NCI-H1048 (cell line): Measurements from ENCODE around the gene SPSB3.
"Not testable (repeated sequence)": the region's sequence is repeated elsewhere in the genome, so short reads cannot be mapped to it uniquely, and the experiment has no call there.

ENCODE experiments used
- DNase-seq: peaks from one replicate; lab custom pipeline; 2025; lab: John Stamatoyannopoulos, UW

Gene SPSB3

DNA sequence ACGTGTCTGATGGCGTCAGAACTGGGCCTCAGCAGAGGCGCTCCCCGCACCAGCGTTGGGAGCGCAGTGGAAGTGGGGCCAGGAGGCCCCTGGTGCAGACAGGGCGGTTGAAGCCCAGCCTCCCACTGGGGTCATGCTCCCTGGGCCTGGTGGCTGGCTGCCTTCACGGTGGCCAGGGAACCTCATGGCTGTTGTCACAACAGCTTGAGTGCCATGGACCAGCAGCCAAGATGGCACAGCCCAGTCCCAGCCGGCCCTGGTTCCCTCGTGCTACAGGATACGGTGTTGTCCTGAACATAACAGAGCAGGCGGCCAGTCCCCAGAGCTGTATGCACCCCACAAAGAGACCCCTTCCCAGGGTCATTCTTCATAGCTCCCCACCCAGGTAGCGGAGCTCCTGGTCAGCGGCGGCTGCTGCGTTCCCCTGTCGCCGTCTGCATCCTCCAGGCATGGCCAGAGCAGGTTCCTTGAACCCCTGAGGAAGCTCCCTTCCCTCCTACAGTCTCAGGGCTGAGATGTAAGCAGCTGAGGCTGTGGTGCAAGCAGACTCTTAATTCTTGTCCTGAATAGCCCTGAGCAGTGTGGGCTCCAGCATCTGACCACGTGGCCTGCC lies 40.7 kb downstream of the SPSB3 start:
- no peak for DNase-seq

DNA sequence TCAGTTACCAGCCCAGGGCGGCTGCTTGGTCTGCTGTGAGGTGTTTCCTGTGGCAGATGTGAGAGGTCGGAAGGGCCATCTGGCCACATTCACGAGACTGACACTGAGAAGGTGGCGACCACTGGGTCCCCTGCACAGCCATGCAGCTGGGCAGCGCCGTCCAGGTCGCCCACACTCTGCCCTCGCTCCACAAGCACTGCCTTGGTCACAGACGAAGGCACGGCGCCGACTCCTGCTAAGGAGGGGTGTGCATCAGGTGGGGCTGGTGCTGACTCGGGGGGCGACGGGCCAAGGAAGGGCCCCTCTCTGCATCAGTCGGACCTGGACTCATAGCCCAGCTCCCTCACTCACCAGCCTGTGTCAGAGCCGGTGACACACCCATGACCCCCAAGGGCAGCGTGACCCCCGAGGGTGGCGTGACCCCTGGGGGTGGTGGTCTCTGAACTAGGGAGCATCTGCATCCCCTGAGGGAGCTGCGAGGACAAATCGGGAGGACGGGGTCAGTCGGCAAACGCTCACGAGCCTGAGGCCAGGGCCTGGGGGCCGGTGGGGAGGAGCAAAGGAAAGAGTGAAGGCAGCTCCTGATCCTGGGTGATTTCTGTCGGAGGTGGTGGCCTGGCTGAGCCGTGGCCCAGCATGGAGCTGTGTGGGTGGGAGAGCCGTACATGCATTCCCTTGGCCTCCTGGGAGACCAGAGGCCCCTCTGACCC lies 41.4 kb downstream of the SPSB3 start:
- DNase-seq: no peak

DNA sequence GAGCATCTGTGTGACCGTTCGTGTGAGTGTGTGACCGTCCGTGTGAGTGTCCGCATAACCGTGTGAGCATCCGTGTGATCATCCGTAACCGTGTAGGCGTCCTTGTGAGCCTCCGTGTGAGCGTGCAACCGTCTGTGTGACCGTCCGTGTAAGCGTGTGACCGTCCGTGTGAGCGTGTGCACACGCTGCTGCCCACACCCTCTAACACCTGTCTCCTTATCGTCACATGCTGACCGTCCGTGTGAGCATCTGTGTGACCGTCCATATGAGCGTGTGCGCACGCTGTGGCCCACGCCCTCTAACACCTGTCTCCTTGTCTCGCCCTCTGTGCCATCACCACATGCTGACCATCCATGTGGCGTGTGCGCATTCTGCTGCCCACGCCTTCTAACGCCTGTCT lies 42.1 kb downstream of the SPSB3 start:
- DNase-seq: no peak

DNA sequence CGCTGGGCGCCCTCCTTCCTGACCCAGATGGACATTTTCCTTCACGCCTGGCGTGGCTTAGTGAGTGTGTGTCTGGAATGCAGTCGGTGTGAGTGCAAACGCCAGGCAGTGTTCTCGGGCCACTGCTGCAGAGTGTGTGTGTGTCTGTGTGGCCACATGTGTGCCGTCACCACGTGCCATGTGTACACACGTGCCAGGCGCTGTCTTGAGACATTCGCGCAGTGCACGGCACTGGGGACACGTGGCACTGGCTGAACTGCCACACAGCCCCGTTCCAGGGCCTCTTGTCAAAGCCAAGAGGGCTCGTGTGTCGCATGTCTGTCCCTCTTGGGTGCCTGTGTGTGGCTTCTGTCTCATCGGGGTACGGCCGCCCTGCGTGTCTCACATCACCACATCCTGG lies 47.6 kb downstream of the SPSB3 start:
- DNase-seq: no peak

DNA sequence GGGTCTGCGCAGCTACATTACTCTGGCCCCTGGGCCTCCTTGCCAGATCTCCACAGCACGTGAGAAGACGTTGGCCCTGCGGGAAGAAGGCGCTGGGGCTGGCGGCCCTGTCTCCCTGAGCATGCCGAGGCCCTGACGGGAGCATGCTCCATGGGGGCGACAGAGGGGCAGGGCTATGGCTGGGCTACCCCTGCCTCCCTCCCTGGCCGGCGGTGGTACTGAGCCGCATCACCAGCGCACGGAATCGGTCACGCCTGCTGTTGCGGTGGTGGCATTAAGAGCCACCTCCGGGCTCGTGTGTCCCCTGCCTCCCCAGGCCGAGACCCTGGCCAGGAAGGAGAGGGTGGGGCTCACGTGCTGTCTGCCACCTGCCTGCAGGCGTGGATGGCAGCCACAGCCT lies 48.2 kb downstream of the SPSB3 start:
- no peak for DNase-seq

DNA sequence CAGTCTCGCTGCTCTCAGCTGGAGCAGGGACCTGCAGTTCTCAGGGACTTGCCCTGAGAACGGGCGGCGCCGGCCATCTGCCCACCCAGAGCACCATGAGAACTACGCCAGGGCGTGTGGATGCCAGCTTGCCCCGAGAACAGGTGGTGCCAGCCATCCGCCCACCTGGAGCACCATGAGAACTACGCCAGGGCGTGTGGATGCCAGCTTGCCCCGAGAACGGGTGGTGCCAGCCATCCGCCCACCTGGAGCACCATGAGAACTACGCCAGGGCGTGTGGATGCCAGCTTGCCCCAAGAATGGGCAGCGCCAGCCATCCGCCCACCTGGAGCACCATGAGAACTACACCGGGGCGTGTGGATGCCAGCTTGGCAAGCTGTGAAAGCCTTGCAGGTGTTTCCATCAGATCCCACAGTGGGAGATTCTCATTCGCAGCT lies 49.8 kb downstream of the SPSB3 start:
- not testable (repeated sequence) for DNase-seq

DNA sequence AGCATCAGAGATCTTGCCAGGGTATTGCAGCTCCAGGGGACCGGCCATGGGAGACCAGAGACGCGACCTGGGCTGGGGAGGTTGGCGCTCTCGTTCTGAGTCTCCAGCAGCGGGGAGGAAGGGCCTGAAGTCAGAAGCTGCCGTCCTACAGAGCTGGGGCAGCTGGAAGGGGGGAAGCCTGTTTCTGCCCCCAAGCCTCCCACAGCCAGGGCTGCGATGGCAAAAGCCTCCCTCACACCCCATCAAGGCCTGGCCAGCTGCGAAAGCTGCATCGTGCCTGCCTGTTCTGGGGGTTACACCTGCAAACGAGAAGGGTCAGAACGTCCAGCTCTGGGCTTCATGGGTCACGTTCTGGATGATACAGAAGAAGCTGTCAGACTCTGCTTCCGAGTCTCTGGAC lies 50.3 kb downstream of the SPSB3 start:
- no peak for DNase-seq

DNA sequence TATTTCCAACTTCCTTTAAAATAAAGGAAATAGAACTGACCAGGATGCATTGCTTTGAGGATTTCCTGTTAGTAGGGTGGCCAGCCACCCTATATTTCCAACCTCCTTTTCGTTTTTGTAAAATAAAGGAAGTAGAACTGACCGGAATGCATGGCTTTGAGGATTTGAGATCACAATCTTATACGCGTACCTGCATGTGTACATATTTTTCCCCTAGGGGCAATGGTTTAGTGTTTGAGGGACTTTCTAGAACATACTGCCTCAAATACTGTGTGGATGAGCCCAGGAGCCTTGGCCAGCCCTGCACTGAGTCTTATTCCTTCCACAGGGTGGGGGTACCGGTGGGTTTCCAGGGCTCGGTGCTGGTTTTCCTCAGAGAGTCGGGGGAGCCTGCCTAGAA lies 50.8 kb downstream of the SPSB3 start:
- no peak for DNase-seq

DNA sequence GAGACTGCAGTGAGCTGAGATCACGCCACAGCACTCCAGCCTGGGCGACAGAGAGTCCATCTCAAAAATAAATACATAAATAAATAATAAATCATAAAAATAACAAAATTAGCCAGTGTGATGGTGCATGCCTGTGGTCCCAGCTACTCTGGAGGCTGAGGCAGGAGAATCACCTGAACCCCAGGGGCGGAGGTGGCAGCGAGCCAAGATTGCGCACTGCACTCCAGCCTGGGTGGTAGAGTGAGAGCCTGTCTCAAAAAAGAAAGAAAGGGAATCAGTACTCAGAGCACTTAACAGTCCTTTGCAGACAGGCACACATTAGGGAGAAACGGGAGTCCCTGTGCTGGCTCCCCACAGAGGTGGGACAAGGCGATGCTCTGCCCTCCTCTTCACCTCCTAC lies 51.3 kb downstream of the SPSB3 start:
- no peak for DNase-seq

DNA sequence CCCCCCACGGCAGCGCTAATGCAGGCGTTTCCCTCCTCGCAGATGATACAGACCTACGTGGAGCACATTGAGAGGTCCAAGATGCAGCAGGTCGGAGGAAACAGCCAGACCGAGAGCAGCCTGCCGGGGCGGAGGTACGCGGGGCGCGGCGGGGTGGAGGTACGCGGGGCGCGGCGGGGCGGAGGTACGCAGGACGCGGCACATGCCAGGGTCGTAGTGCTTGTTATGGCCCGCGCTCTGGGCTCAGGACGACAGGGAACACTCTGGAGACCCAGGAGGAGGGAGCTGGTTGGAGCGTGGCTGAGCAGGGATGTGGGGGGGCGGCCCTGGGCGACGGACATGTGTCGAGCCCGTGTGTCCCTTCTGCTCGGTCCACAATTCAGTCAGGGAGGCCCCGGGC lies 52.9 kb downstream of the SPSB3 start:
- DNase-seq: no peak

DNA sequence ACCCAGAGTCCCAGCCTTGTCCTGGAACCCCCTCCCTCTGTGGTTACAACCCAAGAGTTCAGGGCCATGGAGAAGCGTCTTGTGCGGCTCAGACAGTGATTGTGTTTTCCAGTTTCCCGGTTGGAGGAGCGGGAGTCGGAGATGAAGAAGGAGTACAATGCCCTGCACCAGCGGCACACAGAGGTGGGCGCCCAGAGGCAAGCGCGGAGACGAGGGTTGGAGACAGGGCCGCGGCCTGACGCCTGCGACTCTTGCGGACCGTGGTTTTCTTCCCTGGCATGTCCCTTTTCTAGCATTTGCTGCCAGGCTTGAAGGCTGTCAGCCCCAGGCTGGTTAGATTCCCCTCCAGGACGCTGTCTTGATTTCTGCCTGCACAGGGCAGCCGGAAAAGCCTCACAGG lies 53.3 kb downstream of the SPSB3 start:
- no peak for DNase-seq

DNA sequence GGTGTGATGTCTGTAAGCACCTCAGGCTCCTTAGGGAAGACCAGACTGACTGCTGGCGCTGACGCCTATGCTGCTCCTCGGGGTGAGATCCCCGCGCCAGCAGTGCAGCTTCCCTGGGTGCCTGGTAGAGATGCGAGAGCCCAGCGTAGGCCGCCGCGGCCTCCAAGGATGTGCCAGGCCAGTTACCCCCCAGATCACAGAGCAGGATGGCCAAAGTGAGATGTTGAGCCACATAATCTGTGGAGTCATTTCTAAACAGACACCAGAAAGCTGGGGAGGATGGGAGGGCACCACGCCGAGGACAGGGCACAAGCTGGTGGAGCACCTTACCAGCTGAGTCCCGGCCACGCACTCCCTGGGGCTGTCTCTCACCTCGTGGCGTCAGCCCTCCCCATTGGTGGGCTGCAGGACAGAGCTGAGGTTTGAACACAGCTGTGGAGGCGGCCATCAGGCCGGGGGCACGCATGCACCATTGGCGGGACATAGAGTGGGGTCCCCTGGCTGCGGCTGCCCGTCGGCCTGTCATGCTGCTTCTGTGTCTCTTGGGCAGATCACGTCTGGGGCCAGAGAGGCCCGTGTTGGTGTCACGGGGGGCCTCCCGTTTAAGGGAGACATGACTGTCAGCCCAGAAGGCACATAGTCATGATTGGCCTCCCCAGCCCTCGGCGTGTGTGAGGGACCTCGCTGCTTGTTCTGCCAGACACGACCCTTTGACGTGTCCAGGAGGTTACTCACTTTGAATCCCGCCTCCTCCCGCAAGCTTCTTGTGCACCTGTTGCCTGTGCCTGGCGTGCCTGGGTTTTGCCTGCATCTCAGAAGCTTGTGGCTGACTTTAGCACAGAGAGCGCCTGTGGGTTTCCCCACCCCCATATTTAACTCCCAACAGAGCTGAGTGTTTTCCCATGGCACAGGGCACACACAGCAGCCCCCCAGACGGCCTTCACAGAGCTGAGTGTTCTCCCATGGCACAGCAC lies 54.4 kb downstream of the SPSB3 start:
- DNase-seq: no peak
